Measurements from ENCODE around the gene TMEM131L. TPM values are rescaled to one million over a fixed set of nuclear protein-coding genes. Genes with fewer than 3 reads are reported as not detected.

TMEM131L gene
- total RNA-seq, 1 experiment from 2014 or later: 14.6 TPM

DNA sequence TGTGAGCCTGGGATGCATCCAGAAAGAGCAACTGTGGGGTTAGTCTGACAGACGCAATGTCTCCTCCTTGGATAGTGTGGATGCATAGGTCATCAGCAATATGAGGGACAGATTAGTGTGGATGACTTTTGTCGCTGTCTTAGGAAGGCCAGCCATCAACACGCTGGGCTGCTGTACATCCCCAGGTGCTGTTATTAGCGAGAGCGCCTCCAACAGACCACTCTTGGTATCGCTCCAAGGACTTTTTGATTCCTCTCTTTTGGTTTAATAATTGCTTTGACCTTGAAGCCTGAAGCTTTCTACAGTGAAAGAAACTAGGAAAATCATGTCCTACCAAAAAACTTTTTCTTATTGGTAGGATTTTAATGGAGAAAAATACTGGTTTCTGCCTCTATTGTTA, 76.7 kb downstream of the TMEM131L start:
- WGBS (ENCODE audit: extremely low coverage, insufficient read length, low lambda C conversion rate): no CpG with 5 or more reads among the region's 6 CpGs
- H3K79me2 ChIP-seq (ENCODE audit: insufficient read depth, low read length): no peaks in the 10 kb centered on the region
- no peaks in the 10 kb centered on the region for H4K20me1 ChIP-seq (ENCODE audit: control insufficient read depth, insufficient read depth, insufficient read length)
- no peaks in the 10 kb centered on the region for H3K9me3 ChIP-seq (ENCODE audit: control insufficient read depth, low read depth, low read length)
- no peaks in the 10 kb centered on the region for H3K23me2 ChIP-seq (ENCODE audit: insufficient read length, low read depth, low read length, poor library complexity, severe bottlenecking)
- no peak overlapping the region for H3K56ac ChIP-seq (ENCODE audit: insufficient read length, low read depth, low read length)
- Mint-ChIP-seq H3K36me3 (ENCODE audit: insufficient read depth in 1 of 3, low read depth in 3 of 3) (peaks cover 4 to 13% (median 9%) of the 10 kb centered on the region in 3 experiments; a peak in 5 of 7 replicates), H3K27me3 (ENCODE audit: low read depth) (no peaks in the 10 kb centered on the region), H3K4me3 (no peak overlapping the region), H3K4me1 (peaks cover 32 to 55% of the 10 kb centered on the region in 2 experiments), H3K27ac (peak overlapping the region in 1 of 3 experiments; percentile 24; a peak in 1 of 7 replicates), H3K9me3 (no peaks in the 10 kb centered on the region)
- TF ChIP-seq CTCF (conservative IDR thresholded peaks at IDR 0.05): peak; percentile 63
- no peak overlapping the region for H3K4ac ChIP-seq (ENCODE audit: low read depth, low read length)
- no peaks in the 10 kb centered on the region for H3K27me3 ChIP-seq (ENCODE audit: insufficient read depth, low read length)
- H3K23ac ChIP-seq (ENCODE audit: insufficient read length, low read depth, low read length): no peak overlapping the region
- H3K4me2 ChIP-seq (ENCODE audit: insufficient read depth, insufficient read length, low read length): no peak overlapping the region
- H2BK12ac ChIP-seq (ENCODE audit: insufficient read length, low read depth, low read length): no peak overlapping the region
- DNase-seq: no peak
- no peak overlapping the region for H4K5ac ChIP-seq (ENCODE audit: insufficient read length, low read depth, low read length)
- H4K8ac ChIP-seq (replicated peaks; ENCODE audit: insufficient read length, low read depth, low read length): no peak overlapping the region
- no peak overlapping the region for H2BK120ac ChIP-seq (ENCODE audit: low read depth, low read length, poor library complexity, severe bottlenecking)
- no peak overlapping the region for H2AFZ ChIP-seq (ENCODE audit: low read length)
- peaks cover 4% of the 10 kb centered on the region; the same call in 1 of the 2 replicates for H3K4me1 ChIP-seq (ENCODE audit: insufficient read depth, low read length)
- H3K18ac ChIP-seq (ENCODE audit: insufficient read length, low read depth, low read length): no peak overlapping the region
- no peak overlapping the region for H3K27ac ChIP-seq (ENCODE audit: insufficient read length, low read depth, low read length)
- H3K9ac ChIP-seq (ENCODE audit: extremely low read depth, insufficient read length, low read length): no peak overlapping the region
- H4K91ac ChIP-seq (ENCODE audit: insufficient read length, low read depth, low read length): no peak overlapping the region
- no peaks in the 10 kb centered on the region for H3K79me1 ChIP-seq (ENCODE audit: insufficient read depth, low read depth, low read length, poor library complexity, severe bottlenecking)
- H2BK15ac ChIP-seq (ENCODE audit: low read depth, low read length): no peak overlapping the region
- H2BK20ac ChIP-seq (ENCODE audit: low read depth, low read length, poor library complexity, severe bottlenecking): no peak overlapping the region
- no peak overlapping the region for H2AK5ac ChIP-seq (ENCODE audit: insufficient read length, low read length)
- no peak overlapping the region for H3T11ph ChIP-seq (ENCODE audit: low read length)
- no peak overlapping the region for H3K14ac ChIP-seq (ENCODE audit: insufficient read depth, low read length)
- no peak overlapping the region for H2BK5ac ChIP-seq (ENCODE audit: insufficient read length, low read length)

Data from H9 (cell line).